Measurements from ENCODE around the gene SLC9A5.

The SLC9A5 gene

DNA sequence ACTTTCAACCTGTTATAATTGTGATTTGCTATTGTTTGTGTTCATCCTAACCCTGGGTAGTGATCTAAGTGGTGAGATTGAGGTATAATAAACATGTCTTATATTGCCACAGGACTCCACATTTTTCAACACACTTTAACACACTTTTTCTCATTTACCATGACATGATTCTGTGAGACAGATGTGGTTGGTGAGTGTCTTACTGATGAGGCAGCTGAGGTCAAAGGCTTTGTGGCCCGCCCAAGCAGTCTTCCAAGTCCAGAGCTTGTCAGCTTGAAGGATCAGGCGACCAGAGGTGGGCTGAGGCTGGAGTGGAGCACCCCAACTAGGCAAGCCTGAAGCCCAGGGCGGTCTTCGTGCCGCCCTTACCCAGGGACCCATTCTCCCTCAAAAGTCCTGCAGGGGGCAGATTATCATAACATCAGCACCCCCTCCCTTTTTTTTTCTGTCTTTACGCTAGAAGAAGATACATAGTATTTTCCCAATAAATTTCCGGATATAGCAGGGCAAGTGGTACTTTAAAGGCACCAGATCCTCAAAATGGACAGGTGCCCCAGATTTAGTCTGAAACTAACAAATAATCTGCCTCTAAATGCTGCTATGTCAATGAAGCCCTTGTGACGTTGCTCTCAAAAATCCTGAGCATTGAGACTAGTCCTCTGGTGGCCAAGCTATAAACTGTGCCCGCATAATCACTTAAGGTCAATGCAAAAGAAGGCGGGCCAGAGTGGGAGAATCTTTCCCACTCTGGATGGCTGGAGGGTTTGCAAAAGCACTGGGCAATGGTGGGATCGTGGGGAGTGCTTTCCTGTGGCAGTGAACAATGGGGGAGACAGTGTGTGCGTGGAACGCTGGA is 56.7 kb downstream of the SLC9A5 start:
- DNase-seq (ENCODE audit: extremely low read depth in 1 of 2, low read depth in 1 of 2): no peak

DNA sequence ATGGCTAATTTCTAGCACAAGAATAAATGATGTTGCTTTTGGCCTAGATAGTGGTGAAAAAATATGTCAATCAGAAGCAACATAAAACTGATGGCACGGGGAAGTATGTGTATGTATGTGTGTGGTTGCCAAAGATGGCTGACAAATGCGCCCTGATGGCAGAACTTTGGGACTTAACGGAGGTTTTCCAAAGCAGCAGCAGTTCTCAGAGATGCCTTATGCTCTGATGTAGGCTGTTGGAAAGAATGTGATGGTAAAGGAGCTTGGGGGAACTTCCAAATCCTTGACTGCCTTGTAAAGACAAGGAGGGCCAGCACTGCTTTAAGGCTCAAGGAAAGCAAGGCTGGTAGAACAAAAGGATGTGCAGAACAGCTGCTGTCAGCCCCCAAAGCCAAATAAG is 61.8 kb downstream of the SLC9A5 start:
- no peak for DNase-seq (ENCODE audit: extremely low read depth in 1 of 2, low read depth in 1 of 2)

DNA sequence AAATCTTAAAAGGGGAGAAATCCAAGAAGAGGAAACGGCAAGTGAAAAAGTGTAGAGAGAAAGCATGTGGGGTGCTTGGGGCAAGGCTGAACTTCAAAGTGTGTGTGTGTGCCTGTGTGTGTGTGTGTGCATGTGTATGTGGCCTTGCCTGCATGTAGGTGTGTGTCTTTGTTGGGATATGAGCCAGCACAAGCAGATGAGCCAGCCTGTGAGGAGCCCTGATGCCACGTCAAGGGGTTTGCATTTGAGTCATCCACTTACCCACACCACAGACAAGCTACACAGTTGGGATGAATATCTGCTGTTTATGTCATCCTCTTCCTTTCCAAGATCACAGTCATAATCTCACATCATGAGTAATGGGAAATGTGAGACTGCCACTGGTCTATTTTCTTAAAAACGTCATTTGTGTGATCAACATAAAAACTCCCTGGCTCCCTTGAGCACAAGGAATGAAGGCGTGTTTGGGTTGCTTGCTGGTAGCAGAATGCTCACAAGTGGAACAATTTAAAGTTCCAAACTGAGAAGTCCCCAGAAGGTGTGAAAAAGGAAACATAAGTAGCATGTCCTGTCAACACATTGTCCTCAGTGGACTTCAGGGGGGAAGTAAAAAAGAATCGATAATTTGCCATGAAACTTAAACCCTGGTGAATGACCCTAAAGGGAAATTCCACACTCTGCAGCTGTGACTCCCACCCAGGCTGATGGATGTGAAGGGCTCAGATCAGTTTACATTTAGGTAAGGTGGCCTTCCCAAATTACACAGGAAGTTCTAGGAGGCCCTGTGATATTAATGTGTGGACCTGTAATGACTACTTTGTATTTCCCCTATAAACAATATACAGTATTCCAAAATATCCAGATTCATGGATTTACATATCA is 63.1 kb downstream of the SLC9A5 start:
- DNase-seq (ENCODE audit: extremely low read depth in 1 of 2, low read depth in 1 of 2): peak; percentile 61 to 90

DNA sequence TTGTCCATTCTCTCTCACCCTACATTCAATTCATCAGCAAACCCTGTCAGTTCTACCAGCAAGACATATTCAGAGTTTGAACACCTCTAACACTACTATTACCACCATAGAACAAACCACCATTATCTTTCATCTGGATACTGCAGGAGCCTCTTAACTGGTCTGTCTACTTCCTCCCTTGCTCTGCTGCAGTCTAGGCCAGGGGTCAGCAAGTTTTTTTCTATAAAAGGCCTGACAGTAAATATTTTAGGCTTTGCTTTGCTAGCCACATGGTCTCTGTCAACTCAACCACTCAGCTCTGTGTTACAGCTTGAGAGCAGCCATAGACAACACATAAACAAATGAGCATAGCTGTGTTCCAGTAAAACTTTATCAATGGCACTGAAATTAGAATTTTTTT is 63.9 kb downstream of the SLC9A5 start:
- DNase-seq (ENCODE audit: extremely low read depth in 1 of 2, low read depth in 1 of 2): no peak

DNA sequence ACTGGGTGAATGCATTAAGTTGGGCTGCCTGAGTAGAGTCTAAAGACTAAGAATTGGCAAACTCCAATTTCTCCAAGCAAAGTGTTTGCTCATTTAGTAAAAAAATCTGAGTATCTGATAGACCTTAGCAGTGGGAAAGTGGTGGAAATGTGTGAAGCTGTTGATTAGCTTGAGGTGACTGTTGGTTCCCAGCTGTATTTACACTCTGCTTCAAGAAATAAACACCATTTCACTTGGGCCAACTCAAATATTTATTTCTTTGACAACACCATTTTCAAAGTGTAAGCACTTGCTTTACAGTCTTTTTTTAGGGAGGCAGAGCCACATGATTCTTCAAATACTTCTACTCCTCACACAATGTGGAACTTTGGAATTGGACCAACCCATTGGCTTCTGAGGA is 69.1 kb downstream of the SLC9A5 start:
- DNase-seq (ENCODE audit: extremely low read depth in 1 of 2, low read depth in 1 of 2): no peak
